ENCODE data around the gene SPSB2. TPM values are rescaled to one million over a fixed set of nuclear protein-coding genes. Genes with fewer than 3 reads are reported as not detected.
"Not testable (repeated sequence)": the region's sequence is repeated elsewhere in the genome, so short reads cannot be mapped to it uniquely, and the experiment has no call there.

Gene SPSB2
- total RNA-seq, 3 donors from 2014 or later = 9.0 to 13.4 (median 12.7) TPM

DNA sequence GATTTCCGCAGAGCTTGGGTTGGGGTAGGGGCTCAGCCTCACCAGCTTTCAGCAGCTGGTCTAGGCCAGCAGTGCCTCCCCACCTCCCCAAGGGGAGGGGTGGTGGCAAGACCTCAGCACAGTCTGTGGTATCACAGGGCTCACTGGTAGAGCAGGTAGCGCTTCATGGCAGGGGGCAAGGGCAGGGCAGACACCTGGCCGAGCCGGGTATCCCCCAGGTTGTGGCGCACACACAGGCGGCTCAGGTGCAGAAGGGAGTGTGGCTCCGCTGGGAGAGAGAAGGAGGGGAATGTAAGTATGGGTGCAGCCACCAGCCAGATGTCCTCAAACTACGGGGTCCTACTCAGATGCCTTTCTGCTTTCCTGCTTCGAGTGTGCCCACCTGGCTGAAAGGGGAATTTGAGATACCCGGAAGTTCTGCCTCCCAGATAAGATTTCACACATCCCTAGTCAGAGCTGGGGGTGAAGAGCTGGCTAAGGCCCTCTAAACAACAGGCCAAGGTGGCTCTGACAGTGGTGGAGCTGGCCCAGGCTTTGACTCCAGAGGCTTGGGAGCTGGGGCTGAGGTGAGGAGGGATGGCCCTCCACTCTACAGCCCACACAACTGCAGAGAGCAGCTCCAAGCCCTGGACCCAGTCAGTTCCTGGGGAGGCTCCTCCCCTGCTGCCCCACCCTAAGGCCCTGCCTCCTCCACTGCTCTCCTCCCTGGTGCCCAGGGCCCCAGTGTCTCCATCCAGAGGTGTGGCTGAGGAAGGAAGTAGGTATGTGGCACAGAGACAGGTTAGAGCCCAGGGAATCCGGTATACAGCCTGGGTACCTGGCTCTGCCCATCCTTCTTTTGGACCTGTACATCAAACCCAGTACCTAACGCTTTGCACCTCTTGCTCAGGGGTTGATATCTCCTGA, 1.8 kb downstream of the SPSB2 start:
- H3K27me3 ChIP-seq = no peaks in the 10 kb centered on the region
- peak overlapping the region in 2 of 3 donors; percentile 70 to 84 for H3K4me3 ChIP-seq
- DNase-seq (ENCODE audit: low spot score in 2 of 2) = no peak
- H3K36me3 ChIP-seq = no peaks in the 10 kb centered on the region
- intact Hi-C loops (cut with DNase I; ENCODE audit: low total_unique reads) = loop anchor here (5.0 kb wide), 1 partner anchor 664 kb away; no protein-coding TSS in a partner anchor
- peaks cover 5 to 27% of the 10 kb centered on the region in 2 donors for H3K4me1 ChIP-seq
- H3K27ac ChIP-seq = peak overlapping the region; percentile 78 to 94
- TF ChIP-seq POLR2AphosphoS5 (IDR thresholded peaks at IDR 0.05) (no peak), POLR2A (IDR thresholded peaks at IDR 0.05) (no peak)
- TF ChIP-seq, protein P1, sequence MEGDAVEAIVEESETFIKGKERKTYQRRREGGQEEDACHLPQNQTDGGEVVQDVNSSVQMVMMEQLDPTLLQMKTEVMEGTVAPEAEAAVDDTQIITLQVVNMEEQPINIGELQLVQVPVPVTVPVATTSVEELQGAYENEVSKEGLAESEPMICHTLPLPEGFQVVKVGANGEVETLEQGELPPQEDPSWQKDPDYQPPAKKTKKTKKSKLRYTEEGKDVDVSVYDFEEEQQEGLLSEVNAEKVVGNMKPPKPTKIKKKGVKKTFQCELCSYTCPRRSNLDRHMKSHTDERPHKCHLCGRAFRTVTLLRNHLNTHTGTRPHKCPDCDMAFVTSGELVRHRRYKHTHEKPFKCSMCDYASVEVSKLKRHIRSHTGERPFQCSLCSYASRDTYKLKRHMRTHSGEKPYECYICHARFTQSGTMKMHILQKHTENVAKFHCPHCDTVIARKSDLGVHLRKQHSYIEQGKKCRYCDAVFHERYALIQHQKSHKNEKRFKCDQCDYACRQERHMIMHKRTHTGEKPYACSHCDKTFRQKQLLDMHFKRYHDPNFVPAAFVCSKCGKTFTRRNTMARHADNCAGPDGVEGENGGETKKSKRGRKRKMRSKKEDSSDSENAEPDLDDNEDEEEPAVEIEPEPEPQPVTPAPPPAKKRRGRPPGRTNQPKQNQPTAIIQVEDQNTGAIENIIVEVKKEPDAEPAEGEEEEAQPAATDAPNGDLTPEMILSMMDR (IDR thresholded peaks at IDR 0.05) = no peak
- H3K9me3 ChIP-seq = no peaks in the 10 kb centered on the region

DNA sequence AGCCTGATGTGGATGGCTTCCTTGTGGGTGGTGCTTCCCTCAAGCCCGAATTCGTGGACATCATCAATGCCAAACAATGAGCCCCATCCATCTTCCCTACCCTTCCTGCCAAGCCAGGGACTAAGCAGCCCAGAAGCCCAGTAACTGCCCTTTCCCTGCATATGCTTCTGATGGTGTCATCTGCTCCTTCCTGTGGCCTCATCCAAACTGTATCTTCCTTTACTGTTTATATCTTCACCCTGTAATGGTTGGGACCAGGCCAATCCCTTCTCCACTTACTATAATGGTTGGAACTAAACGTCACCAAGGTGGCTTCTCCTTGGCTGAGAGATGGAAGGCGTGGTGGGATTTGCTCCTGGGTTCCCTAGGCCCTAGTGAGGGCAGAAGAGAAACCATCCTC, 2.8 kb downstream of the SPSB2 start:
- Histone ChIP-seq H3K27ac (peak overlapping the region in 1 of 2 donors; percentile 12), H3K4me1 (peaks cover 5 to 27% of the 10 kb centered on the region in 2 donors)
- intact Hi-C loops (cut with DNase I; ENCODE audit: low total_unique reads) = loop anchor here (5.0 kb wide), 1 partner anchor 663 kb away; no protein-coding TSS in a partner anchor

DNA sequence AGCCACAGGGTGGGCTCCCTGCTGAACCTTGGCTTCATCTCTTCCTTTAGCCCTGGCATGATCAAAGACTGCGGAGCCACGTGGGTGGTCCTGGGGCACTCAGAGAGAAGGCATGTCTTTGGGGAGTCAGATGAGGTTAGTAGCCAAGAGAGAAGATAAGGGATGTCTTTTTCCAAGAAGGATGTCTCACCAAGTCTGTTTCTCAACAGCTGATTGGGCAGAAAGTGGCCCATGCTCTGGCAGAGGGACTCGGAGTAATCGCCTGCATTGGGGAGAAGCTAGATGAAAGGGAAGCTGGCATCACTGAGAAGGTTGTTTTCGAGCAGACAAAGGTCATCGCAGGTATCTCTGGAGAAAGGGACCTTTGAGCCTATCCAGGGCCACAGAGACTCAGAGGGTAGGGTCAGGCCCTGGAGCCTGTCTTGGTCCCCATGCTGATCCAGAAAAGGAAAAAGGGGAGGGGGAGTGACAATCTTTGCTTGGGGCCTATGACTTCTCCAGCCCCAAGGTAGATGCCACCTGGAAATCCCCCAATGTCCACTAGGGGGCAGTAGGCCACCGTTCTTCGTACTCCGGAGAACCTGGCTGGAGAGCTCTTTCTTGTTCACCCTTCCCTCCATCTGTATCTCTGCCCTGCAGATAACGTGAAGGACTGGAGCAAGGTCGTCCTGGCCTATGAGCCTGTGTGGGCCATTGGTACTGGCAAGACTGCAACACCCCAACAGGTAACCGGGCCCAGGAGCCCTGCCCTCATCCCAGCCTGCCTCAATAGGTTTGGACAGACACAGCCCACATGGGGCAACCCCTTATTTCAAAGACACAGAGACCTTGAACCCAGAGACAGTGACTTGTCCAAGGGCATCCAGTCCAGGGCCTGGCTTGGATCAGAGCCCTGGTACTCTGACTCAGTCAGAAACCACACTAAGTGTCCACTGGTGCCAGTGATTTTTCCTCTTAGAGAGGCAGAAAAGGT, 3.8 kb downstream of the SPSB2 start:
- Histone ChIP-seq H3K4me3 (peak overlapping the region; percentile 90 to 100 (median 94)), H3K27me3 (no peaks in the 10 kb centered on the region), H3K36me3 (no peaks in the 10 kb centered on the region), H3K27ac (peak overlapping the region; percentile 95 to 96), H3K4me1 (peaks cover 5 to 27% of the 10 kb centered on the region in 2 donors), H3K9me3 (no peaks in the 10 kb centered on the region)
- TF ChIP-seq, protein P1 (IDR thresholded peaks at IDR 0.05) = peak; percentile 82 to 94 (median 89)
- TF ChIP-seq POLR2A (IDR thresholded peaks at IDR 0.05) = no peak
- peak in 1 of 3 donors; percentile 37 for TF ChIP-seq POLR2AphosphoS5 (IDR thresholded peaks at IDR 0.05)
- intact Hi-C loops (cut with DNase I; ENCODE audit: low total_unique reads) = loop anchor here (5.0 to 10.0 kb wide), 2 partner anchors 95 to 662 kb away; no protein-coding TSS in a partner anchor
- peak; percentile 74 to 83 for DNase-seq (ENCODE audit: low spot score in 2 of 2)

More for the DNA sequence above, 2.8 kb downstream of the SPSB2 start:
- DNase-seq (ENCODE audit: low spot score in 2 of 2); H3K9me3 ChIP-seq; H3K27me3 ChIP-seq; H3K36me3 ChIP-seq; H3K4me3 ChIP-seq: not testable (repeated sequence)

DNA sequence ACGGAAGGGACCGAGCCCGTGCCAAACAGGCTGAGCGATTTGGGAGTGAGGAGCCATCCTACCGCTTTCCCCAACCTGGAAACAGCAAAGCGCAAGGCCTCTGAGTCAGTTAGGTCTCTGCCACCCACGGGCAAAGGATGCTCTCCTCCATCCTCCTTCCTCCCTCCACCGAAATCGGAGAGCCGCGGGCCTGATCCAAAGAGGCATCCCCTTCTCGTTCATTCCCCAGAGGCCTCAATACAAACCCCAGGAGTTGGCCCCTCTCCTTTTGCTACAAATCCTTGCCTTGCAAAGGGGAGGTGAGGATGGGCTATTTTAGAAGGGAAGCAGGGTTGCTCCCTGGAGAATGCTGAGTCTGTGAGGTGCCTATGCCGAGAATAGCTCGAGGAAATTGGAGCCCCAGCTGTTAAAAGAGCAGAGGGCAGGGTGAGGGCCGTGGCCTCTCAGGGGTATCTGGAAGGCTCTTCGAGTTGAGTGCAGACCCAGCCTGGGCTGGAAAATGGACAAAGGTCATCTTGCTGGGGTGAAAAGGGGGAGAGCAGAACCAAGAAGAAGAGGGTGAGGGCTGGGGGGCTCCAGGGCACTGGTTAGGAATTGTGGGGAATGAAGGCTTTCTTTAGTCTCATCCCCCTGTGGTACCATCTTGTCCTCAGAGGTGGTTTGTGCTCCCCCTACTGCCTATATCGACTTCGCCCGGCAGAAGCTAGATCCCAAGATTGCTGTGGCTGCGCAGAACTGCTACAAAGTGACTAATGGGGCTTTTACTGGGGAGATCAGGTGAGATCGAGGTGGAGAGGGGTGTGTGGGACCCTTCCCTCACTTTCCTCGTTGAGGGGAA, 4.7 kb downstream of the SPSB2 start:
- no peaks in the 10 kb centered on the region for H3K9me3 ChIP-seq
- H3K27me3 ChIP-seq = no peaks in the 10 kb centered on the region
- peaks cover 5 to 27% of the 10 kb centered on the region in 2 donors for H3K4me1 ChIP-seq
- no peak for DNase-seq (ENCODE audit: low spot score in 2 of 2)
- TF ChIP-seq POLR2A (IDR thresholded peaks at IDR 0.05) (no peak), POLR2AphosphoS5 (IDR thresholded peaks at IDR 0.05) (no peak)
- TF ChIP-seq, protein P1 (IDR thresholded peaks at IDR 0.05) = no peak
- no peaks in the 10 kb centered on the region for H3K36me3 ChIP-seq
- peak overlapping the region; percentile 90 to 100 (median 94) for H3K4me3 ChIP-seq
- H3K27ac ChIP-seq = peak overlapping the region; percentile 95 to 96
- intact Hi-C loops (cut with DNase I; ENCODE audit: low total_unique reads) = loop anchor here (10.0 kb wide), 1 partner anchor 96 kb away; no protein-coding TSS in a partner anchor

Measured in breast epithelium (tissue), 4 donors.